HCT116 (cell line): ENCODE measurements around the gene SLC25A44. TPM values are rescaled to one million over a fixed set of nuclear protein-coding genes. Genes with fewer than 3 reads are reported as not detected.

Experiments used
- ATAC-seq: fragments of 200-7000 bp; cut with Tn5 transposase; 2 replicates; pipeline ENCODE4 v1.9.1; 2020; ENCODE audit warnings: mild to moderate bottlenecking, moderate library complexity
- BruUV-seq: library from RNA; stranded (reverse); fragments of 400-500 nt; replicated peaks from 2 replicates; lab custom pipeline; 2021; lab: Mats Ljungman, UMichigan
- CTCF ChIA-PET: fragments of 300-600 bp; sonication (Branson Sonifier 250); formaldehyde crosslinking; loops from one replicate; lab custom pipeline; 2021; ENCODE audit warnings: antibody characterized with exemption; lab: Charles Lee
- POLR2A ChIA-PET: fragments of 300-600, 350-600 bp; sonication (Branson Sonifier 250); formaldehyde crosslinking; loops from one replicate; lab custom pipeline; 2021; ENCODE audit warnings: antibody characterized with exemption; lab: Charles Lee
- RAD21 ChIA-PET, 2 experiments: fragments of 300-600 bp; sonication (Branson Sonifier 250); formaldehyde crosslinking; loops; one replicate each; lab custom pipeline; 2023; ENCODE audit warnings: low total read pairs in 2 of 2; ENCODE audit not compliant: uncharacterized antibody in 2 of 2, unreplicated experiment in 2 of 2, low non-redundant PET in 1 of 2; lab: Charles Lee
- DNase-seq: peaks from one replicate; pipeline ENCODE4 v3.0.0-alpha.2; 2010; ENCODE audit warnings: low read depth, low spot score
- H2AFZ ChIP-seq: fragments of 200-600 bp; shearing (Covaris generic), sonication (generic); 2 replicates; pipeline ENCODE4 v1.6.1; 2017; ENCODE audit warnings: low read depth, mixed run types, mixed read lengths, antibody characterized with exemption, low read length; ENCODE audit not compliant: poor library complexity, severe bottlenecking
- H3K27ac ChIP-seq: 2 replicates; pipeline ENCODE4 v1.5.1; 2012; ENCODE audit warnings: low read depth, low read length
- H3K27me3 ChIP-seq: fragments of 200-600 bp; sonication (generic); 2 replicates; pipeline ENCODE4 v1.6.1; 2016; ENCODE audit warnings: mixed run types, low read length, mixed read lengths; ENCODE audit not compliant: insufficient read depth
- H3K36me3 ChIP-seq, 2 experiments: fragments of 200-500 bp in 1 of 2; fragments of 200-600 bp in 1 of 2; sonication (Bioruptor generic) in 1 of 2; sonication (generic) in 1 of 2; 2 replicates each; pipeline versions ENCODE4 v1.5.1 to v1.6.1; 2014 to 2016; ENCODE audit warnings: low read length in 2 of 2, inconsistent platforms in 1 of 2, mixed read lengths in 1 of 2, mixed run types in 1 of 2; ENCODE audit not compliant: insufficient read depth in 2 of 2, control insufficient read depth in 1 of 2
- H3K4me1 ChIP-seq, 2 experiments: fragments of 200-600 bp in 1 of 2; sonication (generic) in 1 of 2; 2 replicates each; pipeline versions ENCODE4 v1.5.1 to v1.6.1; 2012 to 2017; ENCODE audit warnings: low read length in 2 of 2, inconsistent platforms in 1 of 2, mild to moderate bottlenecking in 1 of 2, mixed read lengths in 1 of 2, mixed run types in 1 of 2, moderate library complexity in 1 of 2; ENCODE audit not compliant: insufficient read depth in 2 of 2, control insufficient read depth in 1 of 2
- H3K4me2 ChIP-seq: fragments of 200-600 bp; sonication (generic); 2 replicates; pipeline ENCODE4 v1.6.1; 2017; ENCODE audit warnings: mixed run types, low read length, mixed read lengths
- H3K4me3 ChIP-seq, 2 experiments: fragments of 200-600 bp in 1 of 2; sonication (generic) in 1 of 2; replicated peaks in 1 of 2; 2 replicates each; pipeline ENCODE4 v1.5.1; 2011 to 2016; ENCODE audit warnings: low read length in 2 of 2, control low read depth in 1 of 2, low read depth in 1 of 2, mild to moderate bottlenecking in 1 of 2, mixed read lengths in 1 of 2, mixed run types in 1 of 2
- H3K79me2 ChIP-seq: fragments of 200-600 bp; sonication (generic); 2 replicates; pipeline ENCODE4 v1.6.1; 2017; ENCODE audit warnings: mild to moderate bottlenecking, mixed run types, low read length, moderate library complexity, mixed read lengths; ENCODE audit not compliant: insufficient read depth
- H3K9ac ChIP-seq: fragments of 200-600 bp; sonication (generic); 2 replicates; pipeline ENCODE4 v1.6.1; 2016; ENCODE audit warnings: low read length, mixed read lengths
- H3K9me2 ChIP-seq: fragments of 200-600 bp; sonication (generic), shearing (Covaris generic); 2 replicates; pipeline ENCODE4 v1.6.1; 2017; ENCODE audit warnings: mixed run types, mild to moderate bottlenecking, moderate library complexity; ENCODE audit not compliant: insufficient read depth
- H3K9me3 ChIP-seq, 2 experiments: fragments of 200-500 bp in 1 of 2; fragments of 200-600 bp in 1 of 2; sonication (Bioruptor generic) in 1 of 2; sonication (generic) in 1 of 2; 2 replicates each; pipeline ENCODE4 v1.6.1; 2014 to 2017; ENCODE audit warnings: low read length in 2 of 2, mixed read lengths in 2 of 2, inconsistent platforms in 1 of 2, low read depth in 1 of 2, mild to moderate bottlenecking in 1 of 2, mixed run types in 1 of 2, moderate library complexity in 1 of 2; ENCODE audit not compliant: control insufficient read depth in 1 of 2, insufficient read depth in 1 of 2
- H4K20me1 ChIP-seq: fragments of 200-600 bp; sonication (generic), shearing (Covaris generic); 2 replicates; pipeline ENCODE4 v1.6.1; 2017; ENCODE audit warnings: mixed run types, mild to moderate bottlenecking, moderate library complexity; ENCODE audit not compliant: insufficient read depth
- ATF3 ChIP-seq: IDR thresholded peaks from 2 replicates; pipeline ENCODE4 v1.6.1; 2012
- CEBPB ChIP-seq: IDR thresholded peaks from 2 replicates; pipeline ENCODE4 v1.6.1; 2012; ENCODE audit warnings: low read depth
- ELF1 ChIP-seq: IDR thresholded peaks from 2 replicates; pipeline ENCODE4 v1.6.1; 2012; ENCODE audit warnings: low read depth, borderline replicate concordance
- EZH2 ChIP-seq: fragments of 200-600 bp; sonication (generic); IDR thresholded peaks from 2 replicates; pipeline ENCODE4 v1.6.1; 2017; ENCODE audit warnings: antibody characterized with exemption, mixed run types
- FOSL1 ChIP-seq: IDR thresholded peaks from 2 replicates; pipeline ENCODE4 v1.6.1; 2012; ENCODE audit warnings: low read depth
- JUND ChIP-seq: IDR thresholded peaks from 2 replicates; pipeline ENCODE4 v1.6.1; 2012
- POLR2A ChIP-seq: IDR thresholded peaks from 2 replicates; pipeline ENCODE4 v1.7.0; 2011; ENCODE audit warnings: borderline replicate concordance; ENCODE audit not compliant: insufficient read depth, insufficient read length; ENCODE audit errors: extremely low read depth
- POLR2AphosphoS5 ChIP-seq: IDR thresholded peaks from 2 replicates; pipeline ENCODE4 v1.6.1; 2011; ENCODE audit warnings: mild to moderate bottlenecking, low read depth, low read length, moderate library complexity
- SP1 ChIP-seq: IDR thresholded peaks from 2 replicates; pipeline ENCODE4 v1.6.1; 2012; ENCODE audit warnings: low read depth
- SRF ChIP-seq: IDR thresholded peaks from 2 replicates; pipeline ENCODE4 v1.6.1; 2012; ENCODE audit warnings: low read depth
- TCF7L2 ChIP-seq: IDR thresholded peaks from 2 replicates; pipeline ENCODE4 v1.7.0; 2011; ENCODE audit warnings: borderline replicate concordance, inconsistent platforms; ENCODE audit not compliant: insufficient read depth, insufficient read length; ENCODE audit errors: extremely low read depth
- ZFX ChIP-seq: fragments of 450-650 bp; IDR thresholded peaks from 2 replicates; pipeline ENCODE4 v1.6.1; 2017
- ZNF274 ChIP-seq: fragments of 200-500 bp; sonication (Bioruptor generic); IDR thresholded peaks from 2 replicates; pipeline ENCODE4 v1.6.1; 2014; ENCODE audit warnings: mild to moderate bottlenecking, low read depth, low read length, inconsistent platforms
- intact Hi-C: fragments of 100-400 bp; cut with micrococcal nuclease; formaldehyde crosslinking; loops from 2 replicates; pipeline ENCODE4 v1.10.0; 2022
- total RNA-seq: library from RNA; stranded (reverse); gene quantifications from one replicate; pipeline ENCODE4 v1.2.1, GENCODE V29; 2021; ENCODE audit not compliant: unreplicated experiment
- TF ChIP-seq, protein P1 (sequence below): IDR thresholded peaks from 2 replicates; pipeline ENCODE4 v1.6.1; 2012; ENCODE audit warnings: low read depth
- TF ChIP-seq, protein P2 (sequence below): IDR thresholded peaks from 2 replicates; pipeline ENCODE4 v1.6.1; 2012

The SLC25A44 gene
- total RNA-seq, 1 experiment from 2014 or later, result 17.5 TPM

DNA sequence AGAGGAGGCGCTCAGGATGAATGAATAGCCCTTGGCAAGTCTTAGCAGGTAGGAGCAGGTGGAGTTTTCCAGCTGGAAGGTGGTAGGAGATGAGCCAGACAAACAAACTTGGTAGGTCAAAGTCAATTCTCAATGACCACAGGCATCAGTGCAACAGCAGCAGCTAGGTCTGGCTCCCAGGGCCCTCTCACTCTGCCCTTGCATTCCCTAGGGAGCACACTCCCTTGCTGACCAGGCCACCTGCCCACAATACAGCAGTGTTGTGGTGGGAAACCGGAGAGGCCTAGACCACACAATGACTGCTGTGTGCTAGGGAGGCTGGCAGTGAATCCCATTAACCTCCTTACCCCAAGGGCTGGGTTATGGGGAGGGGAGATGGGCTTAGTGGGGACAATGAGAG lies 67.0 kb downstream of the SLC25A44 start:
- H2AFZ ChIP-seq, result no peak overlapping the region
- H3K4me1 ChIP-seq, result peaks cover 0 to 16% of the 10 kb centered on the region in 2 experiments; a peak in 2 of 4 replicates
- H3K9me2 ChIP-seq, result no peaks in the 10 kb centered on the region
- no peaks in the 10 kb centered on the region for H3K27me3 ChIP-seq
- no TSS peak for BruUV-seq
- DNase-seq, result no peak
- H3K9me3 ChIP-seq, result no peaks in the 10 kb centered on the region
- intact Hi-C loops, result no loop called here
- H3K9ac ChIP-seq, result no peak overlapping the region
- H3K27ac ChIP-seq, result no peak overlapping the region
- no peak for ATAC-seq
- no peak for TF ChIP-seq ATF3
- no peak for TF ChIP-seq TCF7L2
- no peak for TF ChIP-seq ZNF274
- no peak for TF ChIP-seq SRF
- no peak for TF ChIP-seq ZFX
- TF ChIP-seq, protein P1, sequence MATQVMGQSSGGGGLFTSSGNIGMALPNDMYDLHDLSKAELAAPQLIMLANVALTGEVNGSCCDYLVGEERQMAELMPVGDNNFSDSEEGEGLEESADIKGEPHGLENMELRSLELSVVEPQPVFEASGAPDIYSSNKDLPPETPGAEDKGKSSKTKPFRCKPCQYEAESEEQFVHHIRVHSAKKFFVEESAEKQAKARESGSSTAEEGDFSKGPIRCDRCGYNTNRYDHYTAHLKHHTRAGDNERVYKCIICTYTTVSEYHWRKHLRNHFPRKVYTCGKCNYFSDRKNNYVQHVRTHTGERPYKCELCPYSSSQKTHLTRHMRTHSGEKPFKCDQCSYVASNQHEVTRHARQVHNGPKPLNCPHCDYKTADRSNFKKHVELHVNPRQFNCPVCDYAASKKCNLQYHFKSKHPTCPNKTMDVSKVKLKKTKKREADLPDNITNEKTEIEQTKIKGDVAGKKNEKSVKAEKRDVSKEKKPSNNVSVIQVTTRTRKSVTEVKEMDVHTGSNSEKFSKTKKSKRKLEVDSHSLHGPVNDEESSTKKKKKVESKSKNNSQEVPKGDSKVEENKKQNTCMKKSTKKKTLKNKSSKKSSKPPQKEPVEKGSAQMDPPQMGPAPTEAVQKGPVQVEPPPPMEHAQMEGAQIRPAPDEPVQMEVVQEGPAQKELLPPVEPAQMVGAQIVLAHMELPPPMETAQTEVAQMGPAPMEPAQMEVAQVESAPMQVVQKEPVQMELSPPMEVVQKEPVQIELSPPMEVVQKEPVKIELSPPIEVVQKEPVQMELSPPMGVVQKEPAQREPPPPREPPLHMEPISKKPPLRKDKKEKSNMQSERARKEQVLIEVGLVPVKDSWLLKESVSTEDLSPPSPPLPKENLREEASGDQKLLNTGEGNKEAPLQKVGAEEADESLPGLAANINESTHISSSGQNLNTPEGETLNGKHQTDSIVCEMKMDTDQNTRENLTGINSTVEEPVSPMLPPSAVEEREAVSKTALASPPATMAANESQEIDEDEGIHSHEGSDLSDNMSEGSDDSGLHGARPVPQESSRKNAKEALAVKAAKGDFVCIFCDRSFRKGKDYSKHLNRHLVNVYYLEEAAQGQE, result no peak
- TF ChIP-seq SP1, result no peak
- TF ChIP-seq POLR2AphosphoS5, result no peak
- no peak for TF ChIP-seq ELF1
- TF ChIP-seq JUND, result no peak
- no peak for TF ChIP-seq POLR2A
- no peak for TF ChIP-seq FOSL1
- TF ChIP-seq, protein P2, sequence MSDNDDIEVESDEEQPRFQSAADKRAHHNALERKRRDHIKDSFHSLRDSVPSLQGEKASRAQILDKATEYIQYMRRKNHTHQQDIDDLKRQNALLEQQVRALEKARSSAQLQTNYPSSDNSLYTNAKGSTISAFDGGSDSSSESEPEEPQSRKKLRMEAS, result no peak
- no peak for TF ChIP-seq EZH2
- no peak for TF ChIP-seq CEBPB
- H3K4me3 ChIP-seq, result no peak overlapping the region
- ChIA-PET CTCF (no interaction called here), RAD21 (no interaction called here), POLR2A (no interaction called here)
- no peak overlapping the region for H3K4me2 ChIP-seq
- peaks cover 11% of the 10 kb centered on the region; the same call in 1 of the 2 replicates for H3K79me2 ChIP-seq
- no peaks in the 10 kb centered on the region; the same call in 1 of the 2 replicates for H4K20me1 ChIP-seq
- peaks cover 68 to 73% of the 10 kb centered on the region in 2 experiments for H3K36me3 ChIP-seq

Other genes with a start within 250 kb of the SLC25A44 start
- gene ARHGEF2, start 215.6 kb upstream of the SLC25A44 start, total RNA-seq, result 90.1 TPM
- gene SSR2, start 173.2 kb upstream of the SLC25A44 start, total RNA-seq, result 153 TPM
- gene UBQLN4, start 140.3 kb upstream of the SLC25A44 start, total RNA-seq, result 68.4 TPM
- 60.2 TPM for gene LAMTOR2, start 139.3 kb upstream of the SLC25A44 start, total RNA-seq
- gene RAB25, start 132.9 kb upstream of the SLC25A44 start, total RNA-seq, result 142 TPM
- gene MEX3A, start 111.6 kb upstream of the SLC25A44 start, total RNA-seq, result 6.1 TPM
- 528 TPM for gene LMNA, start 79.4 kb upstream of the SLC25A44 start, total RNA-seq
- 0.39 TPM for gene SEMA4A, start 40.5 kb upstream of the SLC25A44 start, total RNA-seq
- gene PMF1, start 18.9 kb downstream of the SLC25A44 start, total RNA-seq, result 52.6 TPM
- gene BGLAP, start 48.1 kb downstream of the SLC25A44 start, total RNA-seq, result 1.4 TPM
- 10.9 TPM for gene PAQR6, start 54.0 kb downstream of the SLC25A44 start, total RNA-seq
- 75.2 TPM for gene SMG5, start 88.7 kb downstream of the SLC25A44 start, total RNA-seq
- gene TMEM79, start 90.2 kb downstream of the SLC25A44 start, total RNA-seq, result 6.3 TPM
- 27.8 TPM for gene GLMP, start 101.6 kb downstream of the SLC25A44 start, total RNA-seq
- not detected for gene VHLL, start 105.2 kb downstream of the SLC25A44 start, total RNA-seq
- 619 TPM for gene CCT3, start 144.2 kb downstream of the SLC25A44 start, total RNA-seq
- gene TSACC, start 144.4 kb downstream of the SLC25A44 start, total RNA-seq, result 1.0 TPM
- gene RHBG, start 175.1 kb downstream of the SLC25A44 start, total RNA-seq, result 5.7 TPM